LNCaP clone FGC (cell line): ENCODE measurements around the gene HOXA1.

ENCODE experiments used
- DNase-seq: peaks from one replicate; pipeline ENCODE4 v3.0.0-alpha.2; 2011; ENCODE audit warnings: low read depth
- H3K4me3 ChIP-seq: 2 replicates; pipeline ENCODE4 v1.5.1; 2011; ENCODE audit warnings: mild to moderate bottlenecking, low read depth, low read length, control low read depth
- TF ChIP-seq, protein P1 (sequence below): IDR thresholded peaks from 2 replicates; pipeline ENCODE4 v1.5.1; 2012; ENCODE audit warnings: mild to moderate bottlenecking; ENCODE audit not compliant: control insufficient read depth, insufficient read depth; ENCODE audit errors: extremely low read depth

HOXA1 gene

DNA sequence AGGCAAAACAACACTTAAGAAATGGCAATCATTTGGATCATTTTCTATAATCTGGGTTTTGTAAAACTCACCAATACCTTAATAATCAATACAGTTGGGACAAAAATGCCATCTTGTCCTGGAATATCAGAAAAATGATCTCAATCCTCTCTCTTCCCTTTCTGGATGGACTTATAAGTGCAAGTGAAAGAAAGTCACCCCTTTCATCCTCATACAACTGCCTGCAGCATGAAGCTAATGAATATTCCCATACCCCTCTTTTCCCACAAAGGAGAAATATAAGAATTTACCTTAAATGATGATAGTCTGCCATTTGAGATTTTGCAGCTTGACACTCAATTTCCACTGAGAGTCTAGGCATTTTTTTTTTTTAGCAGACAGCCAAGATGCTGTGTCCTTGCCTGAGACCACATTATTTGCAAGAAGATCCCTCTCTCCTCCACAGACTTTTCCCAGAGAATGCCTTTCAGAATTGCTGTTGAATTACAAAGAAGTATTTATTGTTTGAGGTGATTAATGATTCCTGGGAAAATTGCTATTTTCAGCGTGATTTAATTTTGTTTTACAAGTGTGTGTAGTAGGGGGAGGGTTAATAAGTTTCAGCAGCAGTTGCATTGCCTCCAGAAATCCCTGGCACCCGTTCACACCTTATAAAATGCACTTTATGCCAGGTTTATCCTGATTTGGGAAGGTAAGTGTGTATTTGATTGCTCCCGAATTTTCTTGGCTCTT, 31.0 kb upstream of the HOXA1 start:
- H3K4me3 ChIP-seq = no peak overlapping the region
- TF ChIP-seq, protein P1, sequence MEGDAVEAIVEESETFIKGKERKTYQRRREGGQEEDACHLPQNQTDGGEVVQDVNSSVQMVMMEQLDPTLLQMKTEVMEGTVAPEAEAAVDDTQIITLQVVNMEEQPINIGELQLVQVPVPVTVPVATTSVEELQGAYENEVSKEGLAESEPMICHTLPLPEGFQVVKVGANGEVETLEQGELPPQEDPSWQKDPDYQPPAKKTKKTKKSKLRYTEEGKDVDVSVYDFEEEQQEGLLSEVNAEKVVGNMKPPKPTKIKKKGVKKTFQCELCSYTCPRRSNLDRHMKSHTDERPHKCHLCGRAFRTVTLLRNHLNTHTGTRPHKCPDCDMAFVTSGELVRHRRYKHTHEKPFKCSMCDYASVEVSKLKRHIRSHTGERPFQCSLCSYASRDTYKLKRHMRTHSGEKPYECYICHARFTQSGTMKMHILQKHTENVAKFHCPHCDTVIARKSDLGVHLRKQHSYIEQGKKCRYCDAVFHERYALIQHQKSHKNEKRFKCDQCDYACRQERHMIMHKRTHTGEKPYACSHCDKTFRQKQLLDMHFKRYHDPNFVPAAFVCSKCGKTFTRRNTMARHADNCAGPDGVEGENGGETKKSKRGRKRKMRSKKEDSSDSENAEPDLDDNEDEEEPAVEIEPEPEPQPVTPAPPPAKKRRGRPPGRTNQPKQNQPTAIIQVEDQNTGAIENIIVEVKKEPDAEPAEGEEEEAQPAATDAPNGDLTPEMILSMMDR = no peak
- no peak for DNase-seq

DNA sequence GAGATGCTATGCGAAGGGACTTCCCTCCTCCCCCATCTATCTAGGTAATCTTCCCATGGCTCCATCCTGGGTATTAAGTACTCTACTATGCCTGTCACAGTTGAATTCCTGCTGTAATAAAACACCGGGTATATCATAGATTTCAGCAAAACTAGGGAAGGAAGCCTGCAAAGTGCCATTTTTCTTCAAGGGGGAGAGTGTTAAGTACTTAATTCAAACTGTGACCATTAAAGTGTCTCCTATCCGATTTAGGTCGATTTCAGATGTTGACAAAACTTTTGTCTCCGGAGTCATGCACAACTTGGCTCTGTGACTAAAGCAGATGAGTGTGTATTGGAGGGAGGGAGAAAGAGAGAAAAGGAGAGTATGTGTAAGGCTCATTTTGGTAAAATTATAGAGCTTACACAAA, 30.2 kb upstream of the HOXA1 start:
- DNase-seq = no peak
- no peak overlapping the region for H3K4me3 ChIP-seq
- TF ChIP-seq, protein P1 = no peak

DNA sequence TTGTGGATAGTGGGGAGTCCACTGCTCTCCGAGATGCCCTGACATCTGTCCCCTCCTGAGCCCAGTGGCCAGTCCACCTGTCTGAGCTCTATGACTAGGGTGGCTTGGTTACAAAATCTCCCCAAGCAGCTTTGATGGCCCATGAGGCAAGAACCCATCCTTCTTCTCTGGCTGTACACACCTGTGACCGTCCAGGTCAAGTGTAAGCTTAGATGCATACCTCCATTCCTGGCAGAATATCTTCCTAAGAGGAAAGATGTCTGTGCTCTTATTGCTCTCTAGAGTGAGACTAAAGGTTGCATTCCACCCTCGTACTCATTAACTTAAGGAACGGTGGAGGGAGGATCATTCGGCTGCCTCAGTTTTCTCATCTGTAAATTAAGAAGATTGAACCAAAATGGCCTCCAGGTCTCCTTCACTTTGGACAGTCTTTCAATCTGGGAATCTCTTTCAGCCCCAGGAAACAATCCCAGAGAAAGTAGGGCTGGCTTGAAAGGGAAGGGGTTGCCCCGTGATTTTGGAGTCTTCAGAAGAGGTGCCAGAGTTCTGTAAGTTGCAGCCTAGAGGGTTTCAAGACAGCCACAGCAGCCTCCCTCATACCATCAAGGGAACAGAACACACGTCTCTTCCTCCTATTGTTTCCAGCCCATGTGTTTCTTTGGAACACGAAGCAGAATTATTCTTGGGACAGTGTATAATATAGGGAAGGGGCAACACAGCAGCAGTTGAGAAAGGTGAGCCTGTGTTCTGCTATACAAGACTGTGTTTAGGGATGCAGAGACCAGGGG, 29.3 kb upstream of the HOXA1 start:
- TF ChIP-seq, protein P1 = no peak
- no peak for DNase-seq
- H3K4me3 ChIP-seq = no peak overlapping the region

DNA sequence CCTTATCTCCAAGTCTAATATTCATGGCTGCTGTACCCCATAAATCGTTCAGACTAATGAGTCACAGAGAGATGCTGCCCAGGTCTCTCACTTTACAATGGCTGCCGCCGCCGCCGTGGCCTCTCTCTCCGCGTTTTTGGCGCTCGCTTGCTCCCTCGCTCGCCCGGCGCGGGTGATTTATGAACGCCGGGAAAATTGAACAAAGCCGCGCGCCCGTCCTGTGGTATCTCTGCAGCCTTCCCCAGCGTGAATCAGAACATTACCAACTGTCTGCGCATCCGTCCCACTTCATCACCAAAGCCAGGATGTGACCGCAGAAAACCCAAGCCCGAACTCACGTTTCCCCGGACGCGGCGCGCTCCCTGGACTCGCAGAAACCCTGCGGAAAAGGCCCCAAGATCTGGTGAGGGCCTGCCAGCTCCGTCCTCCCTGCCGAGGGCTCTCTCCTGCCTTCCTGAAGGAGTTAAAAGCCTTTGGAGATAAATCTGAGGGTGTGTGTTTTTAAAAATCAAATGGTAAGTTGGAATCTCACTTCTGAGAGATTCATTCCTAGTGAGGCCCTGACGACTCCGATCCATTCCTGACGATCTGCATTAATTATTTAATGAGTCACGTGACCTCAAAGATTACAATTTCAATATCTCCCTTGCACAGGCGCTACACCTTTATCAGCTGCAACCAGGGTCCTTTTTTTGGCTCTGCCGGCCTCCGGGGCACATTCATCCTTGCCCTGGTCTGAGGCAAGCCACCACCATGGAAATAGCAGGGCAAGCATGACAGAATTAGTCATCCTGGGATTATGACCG, 28.5 kb upstream of the HOXA1 start:
- H3K4me3 ChIP-seq = no peak overlapping the region
- TF ChIP-seq, protein P1 = no peak
- no peak for DNase-seq

DNA sequence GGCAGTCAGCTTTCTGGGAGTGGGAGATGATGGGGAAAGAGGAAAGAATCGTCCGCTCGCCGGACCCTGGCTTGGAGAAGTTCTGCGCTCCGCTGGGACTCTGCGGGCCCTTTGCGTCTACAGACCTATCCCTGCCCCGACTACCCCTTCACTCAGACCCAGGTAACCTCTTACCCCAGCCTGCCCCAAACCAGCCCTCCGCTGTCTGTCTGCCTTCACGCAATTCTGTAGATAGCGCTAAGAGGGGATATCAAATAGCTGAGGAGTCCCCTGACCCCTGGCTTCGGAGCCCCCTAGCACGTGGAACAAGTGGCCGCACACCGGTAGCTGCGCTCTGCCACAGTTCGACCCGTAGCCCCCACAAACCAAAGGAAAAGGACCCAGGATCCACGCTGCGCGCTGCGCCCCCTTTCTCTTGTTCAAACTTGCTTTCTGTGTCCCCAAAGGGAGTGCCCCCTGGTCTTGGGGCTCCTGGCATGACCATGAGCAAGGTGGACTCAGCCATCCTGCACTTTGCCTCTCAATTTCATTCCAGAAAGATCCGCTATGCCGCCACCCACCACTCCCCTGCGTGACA, 27.8 kb upstream of the HOXA1 start:
- no peak for DNase-seq
- H3K4me3 ChIP-seq = no peak overlapping the region
- TF ChIP-seq, protein P1 = no peak

DNA sequence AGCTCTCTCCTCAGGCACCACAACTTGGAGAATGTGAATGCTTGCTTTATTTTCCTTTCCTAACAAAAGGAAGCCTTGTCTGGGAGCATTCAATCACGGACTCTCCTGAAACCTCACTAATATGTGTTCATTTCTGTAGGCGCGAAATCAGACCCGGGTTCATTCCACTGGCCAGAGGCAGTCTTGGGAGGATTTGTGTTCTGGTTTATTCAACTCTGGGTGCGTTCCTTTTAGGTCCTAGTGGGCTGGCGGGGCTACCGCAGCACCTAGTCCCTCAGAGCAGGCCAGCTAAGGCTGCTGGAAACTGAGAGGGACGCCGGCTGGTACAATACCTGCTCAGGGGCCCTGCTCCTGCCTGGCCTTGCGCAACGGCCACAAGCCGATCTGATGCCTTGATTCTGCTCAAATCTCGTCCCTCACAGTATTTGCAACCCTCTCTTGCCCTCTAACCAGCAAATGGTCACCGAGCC, 27.2 kb upstream of the HOXA1 start:
- TF ChIP-seq, protein P1 = no peak
- DNase-seq = no peak
- H3K4me3 ChIP-seq = no peak overlapping the region
